HG02943 (cell line): Measurements from ENCODE around the gene DIS3L2.
"Not testable (repeated sequence)": the region's sequence is repeated elsewhere in the genome, so short reads cannot be mapped to it uniquely, and the experiment has no call there.

Experiments
- ATAC-seq: cut with Tn5 transposase; IDR thresholded peaks from one replicate; pipeline ENCODE4 v1.9.1; 2021; ENCODE audit warnings: mild to moderate bottlenecking, low read depth, moderate library complexity; ENCODE audit not compliant: unreplicated experiment

Gene DIS3L2

DNA sequence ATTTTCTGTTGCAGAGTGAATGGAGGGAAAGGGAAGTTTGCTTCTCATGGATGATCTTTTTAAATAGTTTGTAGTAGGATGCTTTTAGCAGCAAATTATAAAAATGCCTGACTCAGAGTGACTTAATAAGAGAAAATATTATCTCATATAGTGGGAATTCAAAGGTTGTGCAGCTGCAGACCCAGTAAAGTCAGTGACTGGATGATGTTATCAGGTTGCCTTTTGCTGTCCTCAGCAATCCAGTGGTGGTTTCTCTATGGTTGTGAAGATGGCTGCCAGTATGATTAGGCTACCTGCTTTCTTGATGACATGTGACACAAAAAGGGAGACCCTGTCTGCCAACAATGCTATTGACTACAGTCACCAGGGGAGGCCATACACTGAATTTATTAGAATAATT, 184.8 kb downstream of the DIS3L2 start:
- ATAC-seq: no peak

DNA sequence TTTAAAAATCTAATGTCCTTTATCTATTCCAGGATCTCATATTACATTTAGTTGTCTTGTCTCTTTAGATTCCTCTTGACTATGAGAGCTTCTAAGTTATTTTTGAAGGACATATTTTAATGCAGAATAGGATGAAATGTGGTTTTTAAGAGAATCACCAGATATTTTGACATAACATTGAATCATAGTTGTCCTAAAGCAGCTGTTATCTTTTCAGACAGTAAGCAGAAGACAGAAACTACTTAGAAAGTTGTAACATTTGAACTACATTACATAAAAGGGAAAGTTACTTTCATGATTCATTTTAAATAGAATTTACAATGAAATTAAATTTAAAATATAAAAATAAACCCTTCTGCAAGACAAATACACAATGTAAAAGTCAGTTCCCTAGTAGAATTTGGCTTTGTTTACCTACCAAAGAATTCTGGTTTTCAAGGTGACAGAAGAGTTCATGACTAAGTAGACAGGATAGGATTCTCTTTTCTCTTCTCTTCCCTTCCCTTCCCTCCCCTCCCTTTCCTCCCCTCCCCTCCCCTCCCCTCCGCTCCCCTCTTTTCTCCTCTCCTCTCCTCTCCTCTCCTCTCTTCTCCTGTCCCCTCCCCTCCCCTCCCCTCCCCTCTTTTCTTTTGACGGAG, 186.0 kb downstream of the DIS3L2 start:
- ATAC-seq: no peak

DNA sequence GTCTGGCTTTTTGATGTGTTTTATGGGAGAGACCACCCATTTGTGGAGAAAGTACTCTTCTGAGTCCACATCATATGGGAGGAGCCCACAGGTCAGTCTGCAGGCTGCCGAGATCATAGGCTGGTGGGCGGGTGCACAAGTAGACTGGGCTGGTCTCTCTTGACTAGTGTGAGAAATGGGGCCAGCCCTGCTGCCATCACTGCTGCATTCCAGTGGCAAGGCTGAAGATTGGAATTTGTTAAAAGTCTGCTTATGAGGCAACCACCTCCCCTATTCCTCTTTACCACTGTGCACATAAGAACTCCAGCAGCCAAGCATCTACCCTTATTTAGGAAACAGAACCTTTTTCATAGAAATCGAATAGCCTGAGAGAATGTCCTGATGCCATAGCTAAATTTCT, 200.7 kb downstream of the DIS3L2 start:
- ATAC-seq: no peak

DNA sequence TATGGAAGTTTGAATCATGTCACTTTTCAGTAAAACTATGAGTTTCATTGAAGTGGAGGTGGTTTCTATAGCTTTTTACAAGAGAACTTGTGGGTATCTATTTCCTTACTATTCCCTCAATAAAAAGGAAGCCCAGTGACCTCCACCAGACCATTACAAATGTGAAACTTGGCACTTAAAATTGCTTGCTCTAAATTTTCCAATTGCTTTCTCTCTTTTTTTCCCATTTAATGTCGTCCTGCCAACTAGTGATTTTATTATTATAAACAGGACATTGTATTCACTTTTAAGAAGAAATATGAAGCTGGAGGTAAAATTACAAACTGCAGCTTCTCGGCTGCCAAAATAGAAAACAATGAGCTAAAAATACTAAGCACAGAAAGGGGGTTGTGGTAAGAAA, 208.9 kb downstream of the DIS3L2 start:
- ATAC-seq: no peak

DNA sequence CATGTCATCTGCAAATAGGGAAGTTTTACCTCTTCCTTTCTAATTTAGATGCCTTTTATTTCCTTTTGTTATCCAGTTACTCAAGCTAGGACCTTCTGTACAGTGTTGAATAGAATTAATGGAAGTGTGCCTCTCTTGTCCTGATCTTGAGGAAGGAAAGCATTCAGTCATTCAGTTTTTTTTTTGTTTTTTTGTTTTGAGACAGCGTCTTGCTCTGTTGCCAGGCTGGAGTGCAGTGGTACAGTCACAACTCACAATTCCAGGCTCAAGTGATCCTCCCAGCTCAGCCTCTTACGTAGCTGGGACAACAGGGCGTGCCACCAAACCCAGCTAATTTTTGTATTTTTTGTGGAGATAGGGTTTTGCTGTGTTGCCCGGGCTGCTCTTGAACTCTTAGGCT, 213.1 kb downstream of the DIS3L2 start:
- ATAC-seq: no peak

DNA sequence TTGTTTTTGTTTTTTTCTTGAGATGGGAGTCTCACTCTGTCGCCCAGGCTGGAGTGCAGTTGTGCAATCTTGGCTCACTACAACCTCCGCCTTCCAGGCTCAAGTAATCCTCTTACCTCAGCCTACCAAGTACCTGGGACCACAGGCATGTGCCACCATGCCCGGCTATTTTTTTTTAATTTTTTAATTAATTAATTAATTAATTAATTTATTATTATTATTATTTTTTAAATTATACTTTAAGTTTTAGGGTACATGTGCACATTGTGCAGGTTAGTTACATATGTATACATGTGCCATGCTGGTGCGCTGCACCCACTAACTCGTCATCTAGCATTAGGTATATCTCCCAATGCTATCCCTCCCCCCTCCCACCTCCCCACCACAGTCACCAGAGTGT, 215.1 kb downstream of the DIS3L2 start:
- ATAC-seq: not testable (repeated sequence)

DNA sequence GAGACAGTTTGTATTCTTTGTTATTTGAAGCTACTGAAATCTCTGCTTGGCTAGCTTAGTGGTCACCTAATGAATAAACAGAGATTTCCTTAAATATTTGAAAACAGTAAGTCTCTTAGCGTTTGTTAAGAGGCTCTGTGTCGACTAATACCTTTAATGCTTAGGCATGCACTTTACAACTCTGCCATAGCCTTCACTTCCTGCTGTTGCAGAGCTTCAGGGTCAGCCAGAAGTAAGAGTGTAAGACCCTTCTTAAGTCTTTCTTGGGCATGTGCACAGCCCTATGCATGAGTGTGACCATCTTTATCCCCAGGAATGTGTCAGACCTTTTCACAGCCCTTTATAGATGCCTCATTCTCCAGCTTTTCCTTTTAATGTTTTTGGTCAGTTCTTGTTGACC, 221.8 kb downstream of the DIS3L2 start:
- no peak for ATAC-seq

DNA sequence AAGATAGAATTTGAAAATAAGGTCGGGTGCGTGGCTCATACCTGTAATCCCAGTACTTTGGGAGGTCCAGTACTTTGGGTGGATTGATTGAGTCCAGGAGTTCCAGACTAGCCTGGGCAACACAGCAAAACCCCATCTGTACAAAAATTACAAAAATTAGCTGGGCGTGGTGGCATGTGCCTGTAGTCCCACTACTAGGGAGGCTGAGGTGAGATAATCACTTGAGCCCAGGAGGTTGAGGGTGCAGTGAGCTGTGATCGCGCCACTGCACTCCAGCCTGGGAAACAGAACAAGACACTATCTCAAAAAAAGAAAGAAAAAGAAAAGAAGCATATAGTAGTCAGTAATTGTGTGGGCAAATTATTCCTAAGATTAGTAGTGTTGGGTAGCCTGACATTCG, 222.8 kb downstream of the DIS3L2 start:
- no peak for ATAC-seq

DNA sequence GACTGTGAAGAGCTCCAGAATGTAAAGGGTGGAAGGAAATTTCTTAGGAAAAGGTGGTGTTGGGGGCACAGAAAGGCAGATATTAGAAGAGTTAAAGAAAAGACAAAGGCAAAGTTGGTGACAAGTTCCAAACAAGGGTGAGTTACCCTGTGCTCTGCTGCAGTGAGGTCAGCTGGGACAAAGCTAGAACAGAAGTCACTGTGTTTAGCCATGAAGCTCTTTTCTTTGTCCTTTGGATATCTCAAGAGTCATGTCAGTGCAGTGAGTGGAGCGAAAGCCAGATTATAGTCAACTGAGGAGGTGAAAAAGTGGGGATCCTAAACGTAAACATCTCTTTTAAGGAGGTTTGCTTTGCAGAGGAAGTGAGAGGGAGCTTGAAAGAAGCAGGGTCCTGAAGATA, 229.3 kb downstream of the DIS3L2 start:
- no peak for ATAC-seq

DNA sequence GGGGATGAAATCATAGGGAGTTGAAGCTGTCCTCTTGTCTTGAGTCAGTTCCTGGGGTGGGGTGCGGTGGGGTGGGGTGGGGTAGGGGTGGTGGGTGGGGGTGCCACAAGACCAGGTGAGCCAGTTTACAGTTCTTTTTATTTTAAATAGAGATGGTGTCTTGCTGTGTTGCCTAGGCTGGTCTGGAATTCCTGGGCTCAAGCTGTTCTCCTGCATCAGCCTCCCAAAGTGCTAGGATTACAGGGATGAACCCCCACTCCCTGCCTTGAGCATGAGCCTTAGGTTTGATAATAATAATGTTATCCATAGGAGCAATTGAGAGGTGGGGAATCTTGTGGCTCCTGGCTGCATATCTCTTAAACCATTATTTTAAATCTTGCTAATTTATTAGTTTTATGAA, 234.0 kb downstream of the DIS3L2 start:
- no peak for ATAC-seq

DNA sequence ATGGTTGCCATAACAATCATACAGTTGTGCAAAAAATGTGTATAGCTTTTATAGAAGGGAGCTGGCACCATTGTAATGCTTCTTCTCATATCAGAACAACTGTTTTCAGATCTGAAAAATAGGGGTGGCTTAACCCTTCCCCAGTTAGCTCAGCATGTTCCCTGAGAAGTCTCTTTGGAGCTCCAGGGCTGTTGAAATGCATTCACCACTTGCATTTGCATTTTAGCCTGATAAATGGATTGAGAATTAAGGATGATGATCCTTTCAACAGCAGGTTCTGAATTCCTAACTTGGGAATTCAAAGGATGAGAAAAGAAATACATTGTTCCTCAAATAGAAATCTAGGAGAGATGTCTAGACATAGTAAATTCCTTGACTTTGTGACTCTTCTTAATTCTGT, 235.3 kb downstream of the DIS3L2 start:
- no peak for ATAC-seq

DNA sequence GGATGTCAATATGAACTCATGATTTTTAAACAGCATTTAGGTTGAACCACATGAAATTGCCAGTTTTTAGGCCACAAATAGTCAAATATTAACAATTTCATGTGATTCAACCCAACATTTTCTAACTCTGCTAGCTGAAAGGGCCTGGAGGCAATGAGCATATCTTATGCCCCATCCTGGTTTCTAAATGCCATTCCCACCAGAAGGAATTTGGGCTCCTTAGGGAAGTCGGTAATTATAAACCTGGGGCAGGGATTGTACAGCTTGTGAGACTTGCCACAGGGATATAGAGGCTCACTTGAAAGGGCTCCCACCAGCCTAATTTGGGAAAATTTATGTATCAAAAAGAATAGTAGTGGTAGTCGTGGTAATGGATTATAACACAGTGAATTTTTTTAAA, 238.7 kb downstream of the DIS3L2 start:
- no peak for ATAC-seq

DNA sequence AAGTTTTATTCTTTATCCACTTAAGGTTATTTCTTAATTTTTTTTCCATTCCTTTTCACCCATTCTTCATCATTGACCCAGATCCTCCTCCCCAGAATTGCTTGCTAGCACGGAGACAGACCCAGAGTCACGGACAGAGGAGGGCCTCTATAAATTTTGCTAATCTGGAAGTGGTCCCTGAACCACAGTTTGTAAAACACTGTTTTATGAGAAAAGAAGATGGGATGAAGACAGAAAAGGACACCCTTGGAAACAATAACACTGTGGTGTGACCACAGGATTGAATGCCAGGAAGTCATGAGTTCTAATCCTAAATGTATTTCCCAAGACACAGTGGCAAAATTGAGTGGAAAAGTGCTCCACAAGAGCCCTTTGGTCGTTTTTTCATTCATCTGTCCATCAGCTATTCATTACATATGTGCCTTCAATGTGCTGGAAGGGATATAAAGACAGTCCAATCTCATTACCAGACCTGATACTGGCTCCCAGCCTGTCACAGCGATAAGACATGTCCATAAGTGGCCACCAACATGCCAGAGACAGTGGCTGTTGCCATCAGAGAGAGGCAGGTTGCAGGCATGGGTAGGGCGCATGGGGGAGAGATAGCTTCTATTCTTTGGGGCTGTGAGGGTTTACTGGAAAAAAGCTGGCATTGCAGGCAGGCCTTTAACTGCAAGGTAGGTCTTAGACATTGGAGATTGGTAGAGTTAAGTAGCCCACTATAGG, 241.8 kb downstream of the DIS3L2 start:
- no peak for ATAC-seq

DNA sequence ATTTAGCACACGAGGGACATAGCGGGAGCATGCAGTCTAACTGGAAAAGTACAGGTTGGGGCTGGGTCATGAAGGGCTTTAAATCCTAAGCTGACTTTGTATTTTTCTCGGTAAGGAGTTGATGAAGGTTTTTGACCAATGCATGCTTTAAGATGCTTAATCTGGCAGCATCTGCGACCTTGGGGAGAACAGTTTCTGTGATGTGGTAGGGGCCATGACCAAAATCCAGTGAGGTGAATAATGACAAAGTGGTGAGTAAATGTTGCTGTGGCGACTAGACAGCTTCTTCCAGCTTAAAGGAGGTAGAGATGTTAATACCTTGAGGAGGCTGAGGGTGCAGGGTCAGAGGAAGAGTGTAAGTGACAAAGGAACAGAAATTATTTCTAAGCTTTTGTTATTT, 242.4 kb downstream of the DIS3L2 start:
- ATAC-seq: no peak

DNA sequence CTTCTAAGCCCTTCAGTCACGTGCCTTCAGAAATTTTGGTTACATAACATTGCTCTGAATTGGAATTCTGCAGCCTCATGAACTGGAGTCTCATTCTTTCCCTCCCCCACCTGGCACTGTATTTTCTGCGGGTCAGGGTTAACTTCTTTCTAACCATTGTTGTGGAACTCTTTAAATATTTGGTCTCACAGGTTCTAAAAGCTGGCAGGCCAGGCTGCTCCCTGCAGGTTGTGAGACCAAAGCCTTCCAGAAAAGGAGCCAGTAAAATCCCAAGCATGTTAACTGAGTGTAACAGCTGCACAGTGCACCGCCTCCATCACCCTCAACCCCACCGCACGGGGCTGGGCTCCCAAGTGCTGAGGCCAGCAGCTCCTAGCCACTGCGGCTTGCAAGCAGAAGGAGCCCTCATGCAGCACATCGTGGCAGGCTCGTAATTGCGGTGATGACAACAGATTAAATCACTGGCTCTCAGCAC, 243.0 kb downstream of the DIS3L2 start:
- no peak for ATAC-seq

DNA sequence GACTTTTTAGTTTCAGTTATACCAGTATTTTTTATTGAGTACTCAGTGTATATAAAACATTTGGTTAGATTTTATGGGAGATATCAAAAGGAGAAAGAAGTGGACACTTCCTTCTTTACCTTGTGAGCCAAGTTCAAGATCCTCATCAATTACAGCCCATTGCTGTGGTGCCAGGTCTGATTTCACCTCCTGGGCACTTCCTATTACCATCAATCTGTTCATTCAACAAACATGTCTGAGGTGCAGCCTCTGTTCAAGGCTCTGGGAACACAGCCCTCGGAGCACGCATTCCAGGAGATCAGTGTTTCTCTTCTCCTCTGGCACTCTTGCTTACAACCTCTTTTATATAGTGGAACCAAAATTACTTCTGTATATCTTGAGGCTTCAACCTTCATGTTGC, 245.7 kb downstream of the DIS3L2 start:
- ATAC-seq: no peak

DNA sequence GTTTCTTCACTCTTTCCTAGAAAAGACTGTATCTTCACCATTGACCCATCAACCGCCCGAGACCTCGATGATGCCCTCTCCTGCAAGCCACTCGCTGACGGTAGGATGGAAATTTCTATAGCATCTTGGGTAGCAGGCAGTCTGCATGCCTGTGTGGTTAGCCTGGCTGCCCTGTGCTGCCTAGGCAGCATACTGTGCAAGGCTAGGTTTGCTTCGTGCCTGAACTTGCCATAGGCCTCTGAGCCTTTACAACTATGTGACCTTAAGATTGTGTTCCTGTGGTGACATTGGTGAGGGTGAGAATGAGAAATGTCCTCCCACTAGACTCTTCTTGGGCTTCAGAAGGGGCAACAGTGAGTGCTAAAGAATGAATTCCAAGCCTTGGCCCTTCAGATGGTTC, 248.8 kb downstream of the DIS3L2 start:
- ATAC-seq: no peak

DNA sequence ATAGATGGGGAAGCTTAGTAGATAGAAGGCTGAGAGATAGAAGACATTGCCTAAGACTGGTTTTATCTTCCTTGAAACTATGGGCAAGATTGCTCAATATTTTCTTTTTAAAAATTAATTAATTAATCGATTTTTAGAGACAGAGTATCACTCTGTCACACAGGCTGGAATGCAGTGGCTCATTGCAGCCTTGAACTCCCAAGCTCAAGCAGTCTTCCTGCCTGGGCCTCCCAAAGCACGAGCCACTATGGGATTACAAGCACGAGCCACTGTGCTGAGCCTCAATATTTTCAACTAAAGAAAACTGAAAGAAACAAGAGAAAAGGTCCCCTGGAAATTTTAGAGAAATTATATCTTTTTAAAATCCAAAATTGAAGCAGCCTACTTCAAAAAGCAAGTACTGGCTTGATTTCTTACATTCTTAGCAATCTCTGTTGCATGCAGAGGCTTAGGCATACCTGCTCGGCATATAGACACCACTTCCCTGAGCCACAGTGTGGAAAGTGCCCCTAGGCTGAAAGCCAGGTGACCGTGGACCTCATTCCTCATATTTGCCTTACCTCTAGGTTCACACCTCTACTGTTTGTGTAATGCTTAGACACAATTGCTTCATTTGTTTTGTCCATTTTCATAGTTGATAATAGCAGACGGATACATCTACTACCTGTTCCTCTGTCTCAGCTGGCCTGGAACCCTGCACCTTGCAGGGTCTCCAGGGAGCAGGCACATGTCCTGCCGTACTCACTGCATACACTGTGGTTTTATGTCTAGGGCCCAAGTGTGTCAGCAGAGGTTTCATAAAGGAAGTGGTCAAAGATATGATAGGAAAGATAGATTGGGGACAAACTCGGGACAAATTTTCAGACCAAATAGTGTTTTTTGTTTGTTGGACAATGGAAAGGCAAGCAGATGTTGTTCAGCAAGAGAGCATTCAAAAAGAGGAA, 250.5 kb downstream of the DIS3L2 start:
- no peak for ATAC-seq

DNA sequence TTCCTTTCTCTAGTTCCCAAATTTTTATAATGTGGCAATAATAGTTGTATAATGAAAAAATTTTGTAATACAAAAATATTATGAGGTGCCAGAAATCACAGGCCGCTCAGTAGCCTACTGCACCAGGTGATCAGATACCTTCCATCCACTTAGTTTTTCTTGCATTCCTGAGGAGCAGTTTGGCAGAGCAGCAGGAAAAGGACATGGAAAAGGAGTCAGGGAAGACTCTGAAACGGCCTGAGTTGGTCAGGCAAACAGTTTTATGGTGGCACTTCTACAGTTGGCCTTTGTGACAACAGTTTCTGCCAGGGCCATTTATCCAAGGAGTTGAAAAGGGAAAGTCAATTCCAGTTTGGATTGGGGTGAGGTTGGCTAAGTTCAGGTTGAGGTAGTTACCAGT, 251.7 kb downstream of the DIS3L2 start:
- no peak for ATAC-seq

DNA sequence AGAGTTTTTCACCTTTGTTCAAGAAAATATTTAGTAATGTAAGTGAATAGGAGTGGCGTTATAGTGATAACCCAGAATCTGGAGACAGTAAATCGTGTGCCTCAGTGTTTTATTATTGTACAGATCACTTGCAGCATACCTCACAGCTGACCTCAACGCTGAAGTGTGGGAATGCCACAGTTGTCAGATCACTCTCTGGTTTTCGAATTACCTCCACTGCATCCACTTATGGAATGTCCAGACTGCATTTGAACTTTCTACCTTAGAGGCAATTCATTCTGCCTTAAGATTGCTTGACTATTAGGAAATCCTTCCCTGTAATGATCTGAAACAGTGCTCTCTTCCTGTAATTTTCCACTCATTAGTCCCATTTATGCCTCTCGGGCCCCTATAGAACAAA, 252.5 kb downstream of the DIS3L2 start:
- ATAC-seq: no peak

DNA sequence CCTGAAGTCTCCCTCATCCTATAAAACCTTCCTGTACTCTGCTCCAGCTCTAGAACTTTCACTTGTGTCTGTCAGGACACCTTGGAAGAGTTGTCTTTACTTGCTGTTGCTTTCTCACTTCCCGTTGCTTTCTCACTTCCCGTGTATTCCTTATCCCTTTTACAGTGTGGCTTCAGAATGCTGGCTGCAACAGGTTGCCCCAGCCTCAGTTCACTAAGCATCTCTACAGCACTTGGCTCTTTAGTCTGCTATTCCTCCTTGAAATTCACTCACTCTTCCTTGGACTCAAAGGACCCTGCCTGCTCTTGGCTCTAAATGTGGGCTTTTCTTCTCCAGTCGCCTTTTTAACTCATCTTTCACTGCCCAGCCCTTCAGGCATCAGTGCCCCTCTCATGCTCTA, 254.5 kb downstream of the DIS3L2 start:
- no peak for ATAC-seq
